SK-N-SH treated with all-trans-retinoic acid at 6 μM for 48 hours (cell line): ENCODE measurements around the gene CNNM2.

Experiments
- ATAC-seq: fragments of 200-7000 bp; cut with Tn5 transposase; 3 replicates; pipeline ENCODE4 v1.9.1; 2020; ENCODE audit warnings: mild to moderate bottlenecking, moderate library complexity
- ARNTL ChIP-seq: fragments of 450-650 bp; formaldehyde crosslinking; IDR thresholded peaks from 2 replicates; pipeline ENCODE4 v1.5.0; 2020; ENCODE audit warnings: low read depth, mild to moderate bottlenecking, moderate library complexity, borderline replicate concordance
- BACH2 ChIP-seq: fragments of 250-450 bp; sonication (Bioruptor Pico); IDR thresholded peaks from 2 replicates; pipeline ENCODE4 v1.9.0; 2021; ENCODE audit warnings: mild to moderate bottlenecking, borderline replicate concordance
- CREB5 ChIP-seq: fragments of 250-450 bp; sonication (Bioruptor Pico); IDR thresholded peaks from 2 replicates; pipeline ENCODE4 v1.5.1; 2020; ENCODE audit warnings: low read depth, mild to moderate bottlenecking, moderate library complexity
- ESRRG ChIP-seq: fragments of 250-450 bp; sonication (Bioruptor Pico); IDR thresholded peaks from 2 replicates; pipeline ENCODE4 v1.6.1; 2021; ENCODE audit warnings: mild to moderate bottlenecking
- GLIS3 ChIP-seq: fragments of 250-450 bp; sonication (Bioruptor Pico); IDR thresholded peaks from 2 replicates; pipeline ENCODE4 v1.5.0; 2020; ENCODE audit warnings: mild to moderate bottlenecking, moderate library complexity
- ISL1 ChIP-seq: fragments of 250-450 bp; sonication (Bioruptor Pico); IDR thresholded peaks from 2 replicates; pipeline ENCODE4 v2.1.2; 2022; ENCODE audit warnings: mild to moderate bottlenecking, moderate library complexity
- OSR1 ChIP-seq: fragments of 250-450 bp; sonication (Bioruptor Pico); IDR thresholded peaks from 2 replicates; pipeline ENCODE4 v1.8.0; 2022; ENCODE audit warnings: moderate library complexity, mild to moderate bottlenecking, inconsistent platforms
- POU6F1 ChIP-seq: fragments of 250-450 bp; sonication (Bioruptor Pico); IDR thresholded peaks from 2 replicates; pipeline ENCODE4 v1.8.0; 2021; ENCODE audit warnings: low read depth, mild to moderate bottlenecking, moderate library complexity, borderline replicate concordance
- PPARA ChIP-seq: fragments of 250-450 bp; sonication (Bioruptor Pico); IDR thresholded peaks from 2 replicates; pipeline ENCODE4 v1.5.0; 2020; ENCODE audit warnings: mild to moderate bottlenecking, borderline replicate concordance
- RARB ChIP-seq: fragments of 250-450 bp; sonication (Bioruptor Pico); IDR thresholded peaks from 2 replicates; pipeline ENCODE4 v1.8.0; 2021; ENCODE audit warnings: mild to moderate bottlenecking, moderate library complexity
- SNAI2 ChIP-seq: fragments of 250-450 bp; sonication (Bioruptor Pico); IDR thresholded peaks from 2 replicates; pipeline ENCODE4 v1.5.0; 2020; ENCODE audit warnings: mild to moderate bottlenecking, moderate library complexity
- TCF4 ChIP-seq: fragments of 250-450 bp; sonication (Bioruptor Pico); IDR thresholded peaks from 2 replicates; pipeline ENCODE4 v1.8.0; 2021; ENCODE audit warnings: mild to moderate bottlenecking, moderate library complexity, borderline replicate concordance
- TOX ChIP-seq: fragments of 250-450 bp; sonication (Bioruptor Pico); IDR thresholded peaks from 2 replicates; pipeline ENCODE4 v1.8.0; 2021; ENCODE audit warnings: mild to moderate bottlenecking, moderate library complexity, borderline replicate concordance
- TSHZ2 ChIP-seq: fragments of 250-450 bp; sonication (Bioruptor Pico); IDR thresholded peaks from 2 replicates; pipeline ENCODE4 v1.5.0; 2020; ENCODE audit warnings: mild to moderate bottlenecking, moderate library complexity
- ZC3H10 ChIP-seq: fragments of 250-450 bp; sonication (Bioruptor Pico); IDR thresholded peaks from 2 replicates; pipeline ENCODE4 v1.5.1; 2021; ENCODE audit warnings: mild to moderate bottlenecking, moderate library complexity
- ZFP3 ChIP-seq: fragments of 250-450 bp; sonication (Bioruptor Pico); IDR thresholded peaks from 2 replicates; pipeline ENCODE4 v1.5.0; 2020; ENCODE audit warnings: mild to moderate bottlenecking, moderate library complexity
- ZFP30 ChIP-seq: fragments of 450-650 bp; formaldehyde crosslinking; IDR thresholded peaks from 2 replicates; pipeline ENCODE4 v1.5.0; 2022; ENCODE audit warnings: mild to moderate bottlenecking, moderate library complexity
- ZNF565 ChIP-seq: fragments of 450-650 bp; formaldehyde crosslinking; conservative IDR thresholded peaks from 2 replicates; pipeline ENCODE4 v1.5.0; 2020; ENCODE audit warnings: low read depth, mild to moderate bottlenecking, moderate library complexity
- ZNF70 ChIP-seq: fragments of 450-650 bp; formaldehyde crosslinking; IDR thresholded peaks from 2 replicates; pipeline ENCODE4 v1.5.0; 2020; ENCODE audit warnings: mild to moderate bottlenecking, moderate library complexity
- ZNF8 ChIP-seq: fragments of 450-650 bp; formaldehyde crosslinking; IDR thresholded peaks from 2 replicates; pipeline ENCODE4 v1.5.0; 2020; ENCODE audit warnings: mild to moderate bottlenecking, moderate library complexity
- TF ChIP-seq, protein P1 (sequence below): fragments of 250-450 bp; sonication (Bioruptor Pico); IDR thresholded peaks from 2 replicates; pipeline ENCODE4 v1.5.1; 2021; ENCODE audit warnings: mild to moderate bottlenecking, moderate library complexity
- TF ChIP-seq, protein P2 (sequence below): fragments of 250-450 bp; sonication (Bioruptor Pico); IDR thresholded peaks from 2 replicates; pipeline ENCODE4 v1.8.0; 2020; ENCODE audit warnings: mild to moderate bottlenecking, moderate library complexity, borderline replicate concordance

Gene CNNM2

GRCh38 chr10:103079100-103079499, 161.0 kb downstream of the CNNM2 start:
- no peak for TF ChIP-seq PPARA
- TF ChIP-seq BACH2 = no peak
- TF ChIP-seq ZNF70 (CRISPR knock-in tag) = no peak
- no peak for TF ChIP-seq OSR1 (CRISPR knock-in tag)
- no peak for TF ChIP-seq ZNF8 (CRISPR knock-in tag)
- TF ChIP-seq POU6F1 (CRISPR knock-in tag) = no peak
- no peak for TF ChIP-seq ZFP30 (CRISPR knock-in tag)
- no peak for TF ChIP-seq RARB (CRISPR knock-in tag)
- no peak for TF ChIP-seq ZNF565 (CRISPR knock-in tag)
- no peak for TF ChIP-seq ISL1 (CRISPR knock-in tag)
- TF ChIP-seq, protein P1, sequence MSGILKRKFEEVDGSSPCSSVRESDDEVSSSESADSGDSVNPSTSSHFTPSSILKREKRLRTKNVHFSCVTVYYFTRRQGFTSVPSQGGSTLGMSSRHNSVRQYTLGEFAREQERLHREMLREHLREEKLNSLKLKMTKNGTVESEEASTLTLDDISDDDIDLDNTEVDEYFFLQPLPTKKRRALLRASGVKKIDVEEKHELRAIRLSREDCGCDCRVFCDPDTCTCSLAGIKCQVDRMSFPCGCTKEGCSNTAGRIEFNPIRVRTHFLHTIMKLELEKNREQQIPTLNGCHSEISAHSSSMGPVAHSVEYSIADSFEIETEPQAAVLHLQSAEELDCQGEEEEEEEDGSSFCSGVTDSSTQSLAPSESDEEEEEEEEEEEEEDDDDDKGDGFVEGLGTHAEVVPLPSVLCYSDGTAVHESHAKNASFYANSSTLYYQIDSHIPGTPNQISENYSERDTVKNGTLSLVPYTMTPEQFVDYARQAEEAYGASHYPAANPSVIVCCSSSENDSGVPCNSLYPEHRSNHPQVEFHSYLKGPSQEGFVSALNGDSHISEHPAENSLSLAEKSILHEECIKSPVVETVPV (CRISPR knock-in tag) = no peak
- no peak for TF ChIP-seq SNAI2 (CRISPR knock-in tag)
- no peak for TF ChIP-seq ZFP3 (CRISPR knock-in tag)
- no peak for TF ChIP-seq ZC3H10 (CRISPR knock-in tag)
- TF ChIP-seq ARNTL (CRISPR knock-in tag) = no peak
- peak; percentile 6; the same call in 1 of the 3 replicates for ATAC-seq

DNA sequence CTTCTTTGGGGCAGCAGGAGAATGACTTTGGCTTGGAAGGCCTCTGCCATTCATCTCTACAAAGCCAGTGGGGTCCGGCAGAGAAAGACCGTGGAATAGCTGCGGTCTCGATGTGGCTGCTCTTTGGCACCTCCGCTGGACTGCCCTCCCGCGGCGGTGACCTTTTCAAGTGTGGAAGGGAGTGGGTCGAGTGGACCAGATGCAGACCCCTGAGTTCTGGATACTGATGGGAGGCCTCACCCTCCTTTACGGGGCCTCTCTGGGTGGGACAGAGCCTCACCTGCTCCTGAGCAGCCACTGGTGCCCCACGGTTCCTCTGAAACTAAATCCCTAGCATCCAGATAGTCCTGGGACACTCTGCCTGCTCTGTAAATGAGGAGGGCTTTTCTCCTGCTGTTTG, 161.9 kb downstream of the CNNM2 start:
- ATAC-seq = no peak
- TF ChIP-seq ESRRG (CRISPR knock-in tag) (no peak), PPARA (no peak), ZNF8 (CRISPR knock-in tag) (no peak)

DNA sequence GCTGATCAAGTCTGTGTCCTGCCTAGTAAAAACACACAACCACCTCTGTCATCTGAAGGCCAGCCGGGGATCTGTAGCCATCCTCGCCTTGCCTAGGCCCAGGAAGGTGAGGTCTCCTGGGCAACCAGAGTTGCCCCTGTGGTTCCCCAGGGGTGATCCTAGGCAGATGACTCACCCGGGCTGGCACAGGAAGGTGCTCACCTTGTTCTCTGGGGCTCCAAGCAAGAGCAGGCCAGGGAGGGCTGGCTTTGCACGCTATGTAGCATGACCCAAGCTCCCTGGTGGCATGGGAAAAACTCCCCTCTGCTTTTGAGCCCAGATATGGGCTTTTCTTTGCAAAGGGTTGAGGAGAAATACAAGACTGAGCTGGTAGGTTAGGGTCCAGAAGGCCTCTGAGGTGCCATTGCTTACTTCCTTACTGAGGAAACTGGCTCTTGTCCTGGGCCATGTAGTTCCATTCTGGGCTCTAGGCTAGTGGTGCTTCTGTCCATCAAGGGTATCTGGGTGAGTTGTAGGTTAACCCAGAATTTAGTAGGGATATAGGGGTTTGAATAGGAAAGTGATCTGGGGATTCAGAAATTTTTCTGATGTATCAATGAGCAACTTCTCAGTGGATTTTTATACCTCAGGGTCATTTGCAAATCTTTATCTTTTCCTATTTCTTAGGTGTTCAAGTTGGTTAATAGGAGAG, 162.9 kb downstream of the CNNM2 start:
- TF ChIP-seq ZNF8 (CRISPR knock-in tag) = no peak
- no peak for TF ChIP-seq RARB (CRISPR knock-in tag)
- TF ChIP-seq, protein P2, sequence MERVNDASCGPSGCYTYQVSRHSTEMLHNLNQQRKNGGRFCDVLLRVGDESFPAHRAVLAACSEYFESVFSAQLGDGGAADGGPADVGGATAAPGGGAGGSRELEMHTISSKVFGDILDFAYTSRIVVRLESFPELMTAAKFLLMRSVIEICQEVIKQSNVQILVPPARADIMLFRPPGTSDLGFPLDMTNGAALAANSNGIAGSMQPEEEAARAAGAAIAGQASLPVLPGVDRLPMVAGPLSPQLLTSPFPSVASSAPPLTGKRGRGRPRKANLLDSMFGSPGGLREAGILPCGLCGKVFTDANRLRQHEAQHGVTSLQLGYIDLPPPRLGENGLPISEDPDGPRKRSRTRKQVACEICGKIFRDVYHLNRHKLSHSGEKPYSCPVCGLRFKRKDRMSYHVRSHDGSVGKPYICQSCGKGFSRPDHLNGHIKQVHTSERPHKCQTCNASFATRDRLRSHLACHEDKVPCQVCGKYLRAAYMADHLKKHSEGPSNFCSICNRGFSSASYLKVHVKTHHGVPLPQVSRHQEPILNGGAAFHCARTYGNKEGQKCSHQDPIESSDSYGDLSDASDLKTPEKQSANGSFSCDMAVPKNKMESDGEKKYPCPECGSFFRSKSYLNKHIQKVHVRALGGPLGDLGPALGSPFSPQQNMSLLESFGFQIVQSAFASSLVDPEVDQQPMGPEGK = no peak
- TF ChIP-seq GLIS3 (CRISPR knock-in tag) = no peak
- no peak for TF ChIP-seq ESRRG (CRISPR knock-in tag)
- no peak for TF ChIP-seq OSR1 (CRISPR knock-in tag)
- no peak for TF ChIP-seq ZC3H10 (CRISPR knock-in tag)
- TF ChIP-seq TCF4 (CRISPR knock-in tag) = no peak
- no peak for TF ChIP-seq BACH2
- TF ChIP-seq CREB5 = no peak
- TF ChIP-seq TOX = no peak
- no peak for TF ChIP-seq ARNTL (CRISPR knock-in tag)
- no peak for TF ChIP-seq ZNF565 (CRISPR knock-in tag)
- TF ChIP-seq ZFP3 (CRISPR knock-in tag) = no peak
- TF ChIP-seq ZNF70 (CRISPR knock-in tag) = no peak
- peak; percentile 9; the same call in 1 of the 3 replicates for ATAC-seq

DNA sequence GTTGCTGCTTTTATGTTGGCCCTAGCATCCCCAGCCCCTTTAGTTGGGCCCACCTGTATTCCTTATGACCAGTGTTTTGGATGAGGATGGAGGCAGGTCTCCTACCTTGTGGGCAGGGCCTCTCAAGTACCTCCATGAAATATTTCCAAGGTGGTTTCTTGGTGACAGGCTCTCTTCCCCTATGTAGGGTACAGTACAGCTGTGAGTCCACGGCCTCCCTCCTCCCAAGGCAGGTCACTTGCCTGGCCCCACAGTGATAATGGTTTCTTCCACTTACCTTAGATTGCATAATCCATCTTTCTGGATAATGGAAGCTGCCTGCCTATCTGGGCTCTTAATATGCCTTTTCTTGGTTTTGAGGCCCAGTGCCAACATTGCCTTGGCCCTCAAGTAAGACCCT, 164.6 kb downstream of the CNNM2 start:
- ATAC-seq = no peak
- no peak for TF ChIP-seq ZNF8 (CRISPR knock-in tag)
- no peak for TF ChIP-seq GLIS3 (CRISPR knock-in tag)
- no peak for TF ChIP-seq ZNF70 (CRISPR knock-in tag)
- TF ChIP-seq BACH2 = no peak
- TF ChIP-seq ISL1 (CRISPR knock-in tag) = no peak
- TF ChIP-seq ZC3H10 (CRISPR knock-in tag) = no peak
- no peak for TF ChIP-seq POU6F1 (CRISPR knock-in tag)
- no peak for TF ChIP-seq TOX
- TF ChIP-seq ESRRG (CRISPR knock-in tag) = no peak
- no peak for TF ChIP-seq ZNF565 (CRISPR knock-in tag)
- TF ChIP-seq CREB5 = no peak
- no peak for TF ChIP-seq ARNTL (CRISPR knock-in tag)
- no peak for TF ChIP-seq OSR1 (CRISPR knock-in tag)
- TF ChIP-seq ZFP30 (CRISPR knock-in tag) = no peak
- no peak for TF ChIP-seq TSHZ2 (CRISPR knock-in tag)
